ENCODE data around the gene MOB3C.

GRCh38 chr1:46642115-46642680 is 25.6 kb upstream of the MOB3C start:
- TF ChIP-seq CTCF (IDR thresholded peaks at IDR 0.05) (no peak), POLR2A (IDR thresholded peaks at IDR 0.05) (no peak)

All from lower leg skin (tissue), 3 donors.